HG02970 (cell line): ENCODE measurements around the gene TMEM106B.

Experiments used
- ATAC-seq: cut with Tn5 transposase; IDR thresholded peaks from one replicate; pipeline ENCODE4 v1.9.1; 2021; ENCODE audit warnings: mild to moderate bottlenecking, moderate library complexity, moderate number of reproducible peaks; ENCODE audit not compliant: unreplicated experiment, low FRiP score

Gene TMEM106B

DNA sequence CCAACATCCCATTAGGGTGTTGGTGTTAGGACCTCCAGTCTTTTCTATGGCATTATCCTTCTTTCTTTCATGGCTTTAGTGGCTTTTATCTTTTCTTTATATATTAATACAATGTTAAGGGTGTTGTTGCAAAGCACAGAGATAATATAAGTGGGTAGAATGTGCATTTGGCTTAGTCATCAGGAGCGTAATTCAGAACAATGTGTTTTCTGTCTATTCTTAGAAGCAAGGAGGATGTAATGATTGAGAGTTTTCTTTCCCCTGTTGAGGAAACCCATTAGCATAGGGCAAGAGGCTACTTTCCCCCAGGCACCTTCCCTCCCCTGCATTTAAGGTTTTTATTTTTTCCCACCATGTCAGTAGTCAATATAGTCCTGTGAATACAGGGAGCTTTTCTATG, 79.7 kb downstream of the TMEM106B start:
- ATAC-seq = no peak

DNA sequence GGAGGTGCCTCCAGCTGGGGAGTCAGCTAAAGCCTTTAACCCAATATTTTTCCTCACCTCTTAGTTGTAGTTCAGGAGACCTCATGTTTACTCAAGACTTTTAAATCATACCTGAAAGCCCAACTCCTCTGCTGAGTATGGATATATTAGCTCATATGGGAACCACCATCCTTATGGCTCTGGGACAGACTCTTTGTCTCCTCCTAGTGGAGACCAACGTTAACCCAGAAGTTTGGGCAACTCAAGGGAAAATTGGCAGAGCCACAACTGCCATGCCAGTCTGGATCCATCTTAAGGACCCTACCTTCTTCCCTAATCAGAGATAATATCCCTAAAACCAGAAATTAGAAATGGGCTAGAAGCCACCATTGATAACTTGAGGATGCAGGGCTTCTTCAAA, 80.8 kb downstream of the TMEM106B start:
- ATAC-seq = no peak
